RWPE1 (cell line): ENCODE measurements around the gene PHKB.
"Not testable (repeated sequence)": the region's sequence is repeated elsewhere in the genome, so short reads cannot be mapped to it uniquely, and the experiment has no call there.

Experiments used
- CTCF ChIA-PET: fragments of 350-600 bp; sonication (Branson Sonifier 250); formaldehyde crosslinking; extraction: SDS; loops from one replicate; lab custom pipeline; 2021; lab: Yijun Ruan, JAX
- POLR2A ChIA-PET: fragments of 400-600 bp; formaldehyde crosslinking; extraction: SDS; loops from one replicate; lab custom pipeline; 2020; ENCODE audit warnings: antibody characterized with exemption; ENCODE audit not compliant: low non-redundant PET; lab: Yijun Ruan, JAX
- DNase-seq: peaks from one replicate; pipeline ENCODE4 v3.0.0; 2012; ENCODE audit warnings: low spot score
- H3K27ac ChIP-seq: fragments of 450-650 bp; 2 replicates; pipeline ENCODE4 v1.5.1; 2017
- CTCF ChIP-seq: fragments of 450-650 bp; conservative IDR thresholded peaks from 2 replicates; pipeline ENCODE4 v1.5.1; 2017; ENCODE audit warnings: low read depth, mild to moderate bottlenecking

PHKB gene

DNA sequence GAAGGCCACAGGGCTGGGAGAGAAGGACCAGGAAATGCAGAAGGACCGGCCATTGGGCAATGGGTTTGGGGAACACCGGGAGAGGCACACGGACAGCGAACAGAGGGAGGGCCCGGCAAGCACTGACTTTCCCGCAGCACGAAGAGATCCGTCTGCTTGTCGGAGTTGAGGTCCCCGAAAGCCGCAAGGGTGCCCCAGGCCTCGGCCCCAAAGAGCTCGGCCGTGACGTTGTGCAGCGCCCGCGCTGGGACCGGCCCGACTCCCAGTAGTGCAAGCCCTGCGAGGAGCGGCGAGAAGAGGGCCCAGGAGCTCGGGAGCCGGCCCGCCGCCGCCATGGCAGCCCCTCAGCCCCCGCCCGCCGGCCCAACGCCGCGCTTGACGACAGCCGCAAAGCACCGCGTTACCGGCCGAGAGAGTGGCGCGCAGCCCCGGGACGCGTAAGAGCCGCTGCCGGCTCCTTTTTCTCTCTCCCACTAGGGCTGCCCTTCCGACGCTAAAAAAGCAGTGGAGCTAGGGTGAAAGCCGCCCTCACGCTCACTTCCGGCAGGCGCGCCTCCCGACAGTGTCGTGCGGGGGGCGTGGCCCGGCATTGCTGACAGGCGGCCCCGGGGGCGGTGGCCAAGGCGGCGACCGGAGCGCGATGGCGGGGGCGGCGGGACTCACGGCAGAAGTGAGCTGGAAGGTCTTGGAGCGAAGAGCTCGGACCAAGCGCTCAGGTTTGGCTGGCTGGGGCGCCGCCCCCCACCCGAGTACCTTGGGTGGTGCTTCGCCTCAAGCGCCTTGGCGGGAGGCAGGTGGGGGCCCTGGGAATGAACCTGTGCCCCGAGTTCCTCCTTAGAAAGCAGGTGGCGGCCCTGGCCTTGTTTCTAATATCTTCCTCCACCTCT is at the start of gene PHKB, which contains the start of gene ITFG1:
PHKB (plus strand) TSS at position 621 of the 887 bp plus-strand sequence; CDS start at position 641, 20 bp downstream.
ITFG1 (minus strand) TSS at position 353 of the 887 bp plus-strand sequence; CDS start at position 335, 18 bp downstream.
- no peak for TF ChIP-seq CTCF
- peak; percentile 77 for DNase-seq
- ChIA-PET CTCF (interaction anchor here (1.0 to 1.7 kb wide), 2 partner anchors 319 to 696 kb away, joined by 4 to 8 read pairs; no protein-coding TSS in a partner anchor), POLR2A (interaction anchor here (0.6 to 0.7 kb wide), 2 partner anchors 127 to 293 kb away, joined by 4 read pairs; no protein-coding TSS in a partner anchor)
- H3K27ac ChIP-seq = peak within 1 kb of the TSS; percentile 98

DNA sequence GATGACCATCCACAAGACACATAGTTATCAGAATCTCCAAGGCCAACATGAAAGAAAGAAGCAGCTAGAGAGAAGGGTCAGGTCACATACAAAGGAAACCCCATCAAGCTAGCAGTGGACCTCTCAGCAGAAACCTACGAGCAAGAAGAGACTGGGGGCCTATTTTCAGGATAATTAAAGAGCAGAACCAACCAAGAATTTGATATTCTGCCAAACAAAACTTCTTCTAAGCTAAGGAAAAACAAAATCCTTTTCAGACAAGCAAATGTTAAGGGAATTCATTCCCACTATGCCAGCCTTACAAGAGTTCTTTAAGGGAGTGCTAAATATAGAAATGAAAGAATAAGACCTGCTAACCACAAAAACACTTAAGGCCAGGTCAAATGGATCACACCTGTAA is 48.1 kb upstream of the PHKB start:
- POLR2A ChIA-PET = no interaction called here
- no peak for TF ChIP-seq CTCF
- DNase-seq = no peak
- CTCF ChIA-PET = no interaction called here
- no peak overlapping the region for H3K27ac ChIP-seq

DNA sequence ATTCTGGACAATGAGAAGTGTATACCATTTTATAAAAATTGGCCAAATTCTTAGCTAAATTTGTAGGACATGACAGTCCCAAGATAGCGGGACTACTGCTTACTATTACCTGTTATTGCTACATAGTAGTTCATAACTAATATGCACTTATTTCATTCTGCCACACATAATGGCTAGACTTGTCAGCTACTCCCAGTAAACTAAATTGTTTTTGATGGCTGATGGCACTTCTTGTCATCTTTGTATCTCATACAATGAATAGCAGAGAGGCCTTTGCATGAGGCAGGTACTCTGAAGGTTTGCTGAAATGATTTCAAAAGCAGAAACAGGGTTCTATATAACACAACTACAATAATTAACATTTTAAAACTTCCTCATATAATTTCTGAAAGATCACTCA is 44.3 kb upstream of the PHKB start:
- no peak for TF ChIP-seq CTCF
- CTCF ChIA-PET = no interaction called here
- DNase-seq = no peak
- POLR2A ChIA-PET = no interaction called here
- no peak overlapping the region for H3K27ac ChIP-seq

- no peak overlapping the region for H3K27ac ChIP-seq
- no peak for TF ChIP-seq CTCF
- no peak for DNase-seq
- ChIA-PET POLR2A (no interaction called here), CTCF (no interaction called here)
These were observed 36.3 kb upstream of the PHKB start for GRCh38 chr16:47424846-47425245.

DNA sequence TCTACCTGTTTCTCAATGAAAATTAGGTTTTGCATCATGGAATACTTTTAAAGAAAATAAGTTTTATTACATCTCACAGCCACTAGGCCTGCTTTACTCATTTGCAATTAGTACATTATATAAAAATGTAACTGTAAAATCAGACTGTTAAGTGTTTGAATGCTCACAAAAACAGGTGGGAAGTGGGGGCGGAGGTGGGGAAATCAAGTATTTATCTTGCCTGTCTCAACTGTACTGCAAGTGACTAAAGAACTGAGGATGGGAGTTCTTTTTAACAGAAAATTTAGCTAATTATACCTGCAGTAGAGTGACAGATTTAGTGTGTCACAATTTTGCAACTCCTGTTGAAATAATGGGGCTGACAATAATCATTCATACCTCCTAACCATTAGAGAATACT is 34.3 kb upstream of the PHKB start:
- H3K27ac ChIP-seq = no peak overlapping the region
- DNase-seq = no peak
- POLR2A ChIA-PET = no interaction called here
- TF ChIP-seq CTCF = no peak
- CTCF ChIA-PET = no interaction called here

DNA sequence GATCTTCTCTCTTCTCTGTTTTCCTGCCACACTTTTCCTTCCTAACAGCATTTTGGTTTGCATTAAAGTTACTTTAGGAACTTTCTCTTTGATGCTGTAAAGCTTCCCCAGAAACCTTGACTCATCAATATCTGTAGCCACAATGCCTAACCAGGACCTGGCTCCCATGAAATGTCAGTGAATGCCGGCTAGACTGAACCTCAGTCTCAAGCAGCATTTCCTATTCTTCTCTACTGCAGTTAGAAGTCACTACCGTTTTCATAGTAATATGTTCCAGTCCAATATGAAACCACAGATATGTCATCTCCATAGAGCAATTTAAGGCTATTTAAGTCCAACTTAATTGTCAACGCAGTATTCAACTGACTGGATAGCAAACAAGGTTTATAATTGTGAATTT is 29.2 kb upstream of the PHKB start:
- no peak overlapping the region for H3K27ac ChIP-seq
- no peak for TF ChIP-seq CTCF
- CTCF ChIA-PET = no interaction called here
- POLR2A ChIA-PET = no interaction called here
- no peak for DNase-seq

GRCh38 chr16:47434274-47434673 is 26.9 kb upstream of the PHKB start:
- H3K27ac ChIP-seq, POLR2A ChIA-PET, DNase-seq, CTCF ChIA-PET: not testable (repeated sequence)

GRCh38 chr16:47440066-47440465 is 21.1 kb upstream of the PHKB start:
- H3K27ac ChIP-seq, DNase-seq, CTCF ChIA-PET, POLR2A ChIA-PET: not testable (repeated sequence)

GRCh38 chr16:47442884-47443283 is 18.2 kb upstream of the PHKB start:
- DNase-seq, POLR2A ChIA-PET, H3K27ac ChIP-seq, CTCF ChIA-PET: not testable (repeated sequence)
